Measurements from ENCODE around the gene SRGAP3. TPM values are rescaled to one million over a fixed set of nuclear protein-coding genes. Genes with fewer than 3 reads are reported as not detected.

SRGAP3 gene
- total RNA-seq, 1 experiment from 2014 or later, result 0.27 TPM

GRCh38 chr3:9032231-9032777 is 217.1 kb downstream of the SRGAP3 start:
- DNase-seq (ENCODE audit: extremely low read depth, low read depth), result no peak

- no peak for DNase-seq (ENCODE audit: extremely low read depth, low read depth)
These were observed 219.4 kb downstream of the SRGAP3 start for GRCh38 chr3:9030034-9030433.

DNA sequence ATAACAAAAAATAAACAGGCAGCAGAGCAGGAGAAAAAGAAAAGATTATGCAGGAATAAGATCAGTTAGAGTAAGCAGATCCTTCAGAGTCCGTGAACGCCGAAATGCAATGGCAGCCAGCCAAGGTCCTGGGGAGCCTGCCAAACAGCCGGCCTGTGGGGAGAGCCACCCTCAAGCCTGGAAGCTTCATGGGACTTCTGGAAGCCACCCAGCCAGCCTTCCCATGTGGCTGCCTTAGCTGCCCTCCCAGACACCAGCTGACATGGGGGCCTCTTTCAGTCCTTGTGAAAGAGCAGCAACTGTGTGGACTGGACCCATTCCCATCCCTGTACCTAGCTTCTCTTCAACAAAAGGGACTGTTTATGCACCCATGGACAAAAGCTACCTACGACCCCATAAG is 221.3 kb downstream of the SRGAP3 start:
- DNase-seq (ENCODE audit: extremely low read depth, low read depth), result no peak

DNA sequence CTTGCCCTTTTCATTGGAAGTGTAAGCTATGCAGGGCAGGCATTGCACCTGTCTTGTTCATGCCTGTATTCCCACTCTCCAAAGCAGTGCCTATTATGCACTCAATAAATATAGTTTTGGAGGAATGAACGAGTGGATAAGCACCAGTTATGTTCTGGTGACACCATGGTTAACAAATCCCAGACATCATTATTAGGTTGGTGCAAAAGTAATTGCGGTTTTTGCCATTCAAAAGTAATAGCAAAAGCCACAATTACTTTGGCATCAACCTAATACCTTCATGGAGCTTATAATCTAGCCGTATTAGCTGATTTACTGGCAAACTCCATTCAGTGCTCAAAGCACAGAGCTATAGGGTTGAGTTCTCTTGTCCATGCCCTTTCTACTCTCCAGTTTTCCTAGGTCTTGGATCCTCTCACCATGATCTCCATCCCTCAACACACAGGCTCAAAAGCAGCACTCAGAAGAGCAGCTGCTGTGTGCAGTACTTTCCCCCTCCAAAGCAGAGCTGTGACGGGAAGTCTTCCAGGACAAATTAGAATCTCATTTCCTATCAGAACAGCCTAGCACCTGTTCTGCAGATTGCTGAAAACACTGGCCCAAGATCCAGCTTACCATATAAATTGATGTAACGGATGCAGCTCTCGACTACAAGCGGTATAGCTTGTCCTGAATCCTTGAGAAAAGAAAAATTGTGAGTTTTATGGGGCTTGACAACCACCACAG is 223.0 kb downstream of the SRGAP3 start:
- DNase-seq (ENCODE audit: extremely low read depth, low read depth), result no peak

DNA sequence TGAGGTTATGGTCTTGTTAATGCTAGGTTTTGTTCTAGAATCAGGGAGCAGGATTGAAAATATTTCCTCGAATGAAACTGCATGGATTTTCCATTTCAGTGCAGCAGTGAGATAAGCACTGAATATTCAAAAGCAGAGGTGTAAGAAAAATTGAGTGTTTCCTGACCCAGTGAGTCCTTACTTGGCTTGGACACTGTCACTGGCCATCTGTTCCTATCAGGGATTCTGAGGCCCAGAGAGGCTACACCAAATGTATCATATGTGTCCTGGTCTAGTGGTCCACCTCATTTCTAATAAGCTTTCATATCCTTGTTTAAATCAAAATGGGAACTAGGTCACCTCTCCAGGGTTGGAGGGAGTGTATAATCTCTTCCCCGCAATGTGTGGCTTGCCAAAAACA is 225.1 kb downstream of the SRGAP3 start:
- no peak for DNase-seq (ENCODE audit: extremely low read depth, low read depth)

- no peak for DNase-seq (ENCODE audit: extremely low read depth, low read depth)
These were observed 226.2 kb downstream of the SRGAP3 start for GRCh38 chr3:9023226-9023590.

- DNase-seq (ENCODE audit: extremely low read depth, low read depth), result no peak
These were observed 226.9 kb downstream of the SRGAP3 start for GRCh38 chr3:9022305-9023225.

DNA sequence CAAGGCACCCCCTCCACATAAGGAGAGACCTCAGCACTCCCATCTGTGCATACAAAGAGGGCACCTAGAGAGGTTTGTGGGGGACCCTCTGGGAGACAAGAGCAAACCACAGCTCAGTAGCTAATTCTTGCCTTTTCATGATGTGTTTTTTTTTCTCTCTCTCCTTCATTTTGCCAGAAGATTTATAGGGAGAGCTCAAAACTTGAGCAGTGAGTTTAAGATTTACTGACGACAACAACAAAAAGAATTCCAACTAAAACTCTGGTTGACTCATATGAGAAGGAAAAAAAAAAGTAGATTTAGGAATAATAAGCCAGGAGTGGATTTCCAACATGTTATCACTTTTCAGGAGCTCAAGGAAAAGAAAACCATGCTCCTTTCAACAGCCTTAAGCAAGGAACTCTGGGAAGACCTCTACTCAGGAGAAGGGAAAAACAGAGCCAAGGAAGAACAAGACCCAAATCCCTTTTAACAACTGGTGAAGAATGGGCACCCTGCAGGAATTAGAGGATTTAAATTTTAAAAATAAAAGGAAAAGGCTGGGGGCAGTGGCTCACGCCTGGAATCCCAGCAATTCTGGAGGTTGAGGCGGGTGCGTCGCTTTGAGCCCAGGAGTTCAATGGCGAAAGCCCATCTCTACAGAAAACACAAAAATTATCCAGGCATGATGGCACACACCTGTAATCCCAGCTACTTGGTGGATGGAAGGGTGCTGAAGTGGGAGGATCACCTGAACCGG is 228.0 kb downstream of the SRGAP3 start:
- no peak for DNase-seq (ENCODE audit: extremely low read depth, low read depth)

- no peak for DNase-seq (ENCODE audit: extremely low read depth, low read depth)
These were observed 229.0 kb downstream of the SRGAP3 start for GRCh38 chr3:9020426-9020825.

DNA sequence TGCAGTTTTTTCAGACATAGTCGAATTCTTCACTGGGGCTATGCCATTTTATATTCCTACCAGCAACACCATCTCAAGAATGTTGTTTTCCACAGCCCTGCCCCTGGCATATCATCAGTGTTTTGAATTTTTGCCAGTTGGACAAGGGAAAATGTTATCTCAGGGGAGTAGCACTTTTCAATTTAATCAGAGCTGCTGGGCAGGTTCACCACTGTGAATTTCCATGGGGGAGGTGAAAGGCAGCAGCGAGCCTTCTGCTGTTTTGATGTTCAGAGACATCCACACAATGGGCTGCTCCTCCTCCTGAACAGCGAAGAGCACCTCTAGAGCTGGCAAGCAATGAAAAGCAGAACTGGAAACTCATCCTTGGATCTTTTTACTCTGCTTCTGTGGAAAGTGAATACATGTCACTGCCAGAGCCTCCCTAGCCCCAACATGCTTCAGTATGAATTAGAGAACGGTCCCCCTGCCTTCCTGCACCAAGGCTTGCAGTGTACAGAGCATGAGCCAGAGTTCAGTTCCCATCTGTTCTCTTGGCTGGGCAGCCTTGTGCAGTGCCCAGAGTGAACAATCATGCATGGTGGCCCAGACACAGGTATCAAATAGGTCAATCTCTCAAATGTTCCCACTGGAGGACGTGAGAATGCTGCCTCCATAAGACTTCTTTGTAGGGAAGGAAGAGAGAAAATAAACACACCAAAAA is 230.0 kb downstream of the SRGAP3 start:
- DNase-seq (ENCODE audit: extremely low read depth, low read depth), result no peak

GRCh38 chr3:9015250-9015649 is 234.2 kb downstream of the SRGAP3 start:
- no peak for DNase-seq (ENCODE audit: extremely low read depth, low read depth)

DNA sequence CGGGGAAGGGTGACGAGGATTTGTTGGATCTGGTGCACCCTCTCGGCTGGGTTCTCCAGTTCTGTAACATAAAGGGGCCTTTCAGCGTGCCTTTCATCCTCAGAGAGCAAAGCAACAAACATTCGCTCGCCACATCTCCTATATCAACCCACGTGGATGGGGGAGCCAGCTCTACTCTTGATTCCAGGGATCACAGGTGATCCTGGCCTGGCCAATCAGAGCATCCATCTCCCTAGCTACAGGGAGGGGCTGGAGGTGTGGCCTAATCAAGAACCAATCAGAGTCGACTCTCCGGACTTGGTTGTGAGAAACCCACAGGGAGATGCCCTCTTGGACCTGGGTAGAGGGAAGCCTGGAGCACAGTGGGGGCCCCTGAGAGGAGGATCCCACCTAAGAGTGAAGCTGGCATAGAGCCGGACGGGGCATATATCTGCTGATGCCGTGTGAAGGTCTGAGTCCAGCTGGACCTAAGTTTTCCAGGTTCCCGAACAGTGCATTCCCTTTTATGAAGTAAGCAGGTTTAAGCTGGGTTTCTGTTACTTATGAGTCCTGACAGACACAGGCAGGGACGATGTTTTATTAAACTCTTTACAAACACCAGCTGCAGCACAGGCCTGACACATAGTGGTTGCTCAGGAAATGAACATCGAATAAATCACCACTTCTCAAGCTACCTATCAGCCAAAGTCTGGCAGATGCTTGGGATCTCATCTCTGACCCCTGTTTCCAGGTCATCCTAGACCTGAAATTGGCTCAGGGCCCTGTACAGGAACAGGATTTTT is 235.5 kb downstream of the SRGAP3 start:
- DNase-seq (ENCODE audit: extremely low read depth, low read depth), result no peak

DNA sequence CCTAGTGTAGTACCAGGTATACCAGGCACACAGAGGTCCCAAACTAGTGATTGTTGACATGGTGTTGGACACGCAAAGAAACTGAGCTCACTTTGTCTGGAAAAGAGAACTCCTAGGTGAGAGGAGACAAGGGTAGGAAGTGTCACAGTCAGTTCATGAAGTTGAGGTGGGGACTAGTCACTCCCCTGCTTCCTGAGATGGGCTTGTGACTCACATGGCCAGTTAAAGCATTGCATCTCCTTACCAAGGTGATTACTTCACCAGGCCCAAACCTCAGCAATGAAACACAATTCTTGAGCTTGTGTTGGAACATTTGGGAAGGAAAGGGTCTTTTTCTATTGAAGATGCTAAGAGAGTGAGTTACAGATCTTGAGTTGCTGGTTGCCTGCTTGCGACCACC is 236.9 kb downstream of the SRGAP3 start:
- DNase-seq (ENCODE audit: extremely low read depth, low read depth), result no peak

DNA sequence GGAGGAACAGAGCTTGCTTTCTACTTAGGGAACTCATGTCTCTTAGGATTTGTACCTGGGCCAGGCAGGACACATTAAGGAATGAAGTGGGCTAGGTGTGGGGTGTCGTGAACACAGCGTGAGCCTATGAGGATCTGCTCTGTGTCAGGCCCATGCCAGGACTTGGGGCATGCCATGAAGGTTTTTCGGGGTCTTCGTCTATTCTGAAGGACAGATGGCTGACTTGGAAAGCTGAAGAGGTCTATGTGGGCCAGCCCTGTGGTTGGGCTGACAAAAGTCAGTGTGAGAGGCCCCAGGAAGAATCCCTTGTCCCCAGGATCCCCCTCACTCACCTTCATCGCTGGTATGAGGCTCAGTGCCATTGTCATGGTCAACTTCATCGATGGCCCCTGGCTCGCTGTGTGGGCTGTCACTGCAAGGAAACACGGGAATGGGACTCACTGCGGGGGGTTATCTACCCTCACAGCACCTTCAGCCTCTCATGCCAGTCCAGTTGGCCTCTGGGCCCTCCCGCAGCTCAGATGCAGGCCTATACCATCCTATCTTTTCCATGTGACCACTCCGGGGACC is 239.4 kb downstream of the SRGAP3 start:
- no peak for DNase-seq (ENCODE audit: extremely low read depth, low read depth)

DNA sequence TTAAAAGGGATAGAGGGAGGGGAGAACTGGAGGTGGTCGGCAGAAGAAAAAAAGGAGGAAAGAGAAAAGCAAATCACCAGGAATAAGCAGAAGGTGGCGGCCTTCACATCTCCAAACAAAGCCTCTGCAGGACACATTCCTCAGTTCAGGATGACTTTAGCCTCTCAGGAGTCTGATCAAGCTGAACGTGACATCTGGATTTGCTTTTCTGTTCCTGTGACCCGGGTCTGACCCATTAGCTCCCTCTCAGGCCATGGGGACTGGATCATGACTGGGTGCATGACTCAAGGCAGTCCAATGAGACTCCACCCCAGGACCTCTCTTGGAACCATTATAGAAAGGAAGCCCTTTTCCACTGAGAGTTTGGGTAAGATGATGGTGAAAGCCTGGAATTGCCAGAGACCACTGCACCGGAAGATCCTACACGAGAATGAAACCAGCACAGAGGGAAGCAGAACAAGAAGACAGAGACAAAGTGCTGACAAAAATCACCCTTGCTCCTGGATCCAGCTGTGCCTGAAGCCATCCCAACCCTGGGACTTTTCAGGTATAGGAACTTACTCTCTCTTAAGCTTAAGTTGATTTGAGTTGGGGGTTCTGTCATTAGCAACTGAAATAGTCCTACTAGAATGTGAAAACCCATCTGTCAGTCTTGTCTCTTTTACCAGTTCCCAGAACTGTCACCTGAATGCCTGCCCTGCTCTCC is 240.7 kb downstream of the SRGAP3 start:
- no peak for DNase-seq (ENCODE audit: extremely low read depth, low read depth)

DNA sequence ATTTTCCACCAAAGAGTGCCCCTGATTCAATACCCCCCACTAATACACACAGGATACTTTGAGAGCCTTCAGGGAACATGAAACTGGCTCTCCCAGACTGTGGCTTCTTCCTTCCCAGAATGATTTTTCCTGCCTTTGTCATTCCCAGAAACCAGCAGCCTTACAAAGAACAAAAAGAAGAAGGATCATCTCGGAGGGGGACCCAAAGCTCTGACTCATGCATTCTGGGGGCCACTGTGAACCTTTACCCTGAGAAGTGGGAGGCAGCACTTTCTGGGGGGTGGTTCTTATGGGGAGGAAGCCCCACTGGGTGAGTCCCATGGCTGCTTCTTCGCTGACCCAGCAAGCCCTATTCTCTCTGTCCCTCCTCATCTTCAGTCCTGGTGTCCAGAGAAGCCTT is 241.5 kb downstream of the SRGAP3 start:
- no peak for DNase-seq (ENCODE audit: extremely low read depth, low read depth)

- no peak for DNase-seq (ENCODE audit: extremely low read depth, low read depth)
These were observed 242.2 kb downstream of the SRGAP3 start for GRCh38 chr3:9007213-9007612.

DNA sequence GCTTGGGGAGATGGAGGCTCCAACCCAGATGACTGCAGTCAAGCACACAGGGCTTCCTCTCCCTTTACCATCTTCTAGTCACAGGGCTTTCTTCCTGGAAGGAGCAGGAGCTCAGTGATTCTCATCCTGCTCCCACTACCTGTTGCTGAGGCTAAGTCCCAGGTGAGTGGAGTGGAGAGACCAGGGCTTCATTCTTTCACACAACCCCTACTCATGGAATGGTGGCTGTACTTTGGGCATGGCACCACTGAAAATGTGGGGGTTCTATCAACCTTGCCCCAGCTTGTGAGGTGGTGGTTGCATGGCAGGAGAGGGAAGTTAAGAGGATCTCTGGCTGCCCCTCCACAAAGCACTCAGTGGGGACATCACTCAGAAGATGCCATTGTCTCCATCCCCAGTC is 249.4 kb downstream of the SRGAP3 start:
- no peak for DNase-seq (ENCODE audit: extremely low read depth, low read depth)

DNA sequence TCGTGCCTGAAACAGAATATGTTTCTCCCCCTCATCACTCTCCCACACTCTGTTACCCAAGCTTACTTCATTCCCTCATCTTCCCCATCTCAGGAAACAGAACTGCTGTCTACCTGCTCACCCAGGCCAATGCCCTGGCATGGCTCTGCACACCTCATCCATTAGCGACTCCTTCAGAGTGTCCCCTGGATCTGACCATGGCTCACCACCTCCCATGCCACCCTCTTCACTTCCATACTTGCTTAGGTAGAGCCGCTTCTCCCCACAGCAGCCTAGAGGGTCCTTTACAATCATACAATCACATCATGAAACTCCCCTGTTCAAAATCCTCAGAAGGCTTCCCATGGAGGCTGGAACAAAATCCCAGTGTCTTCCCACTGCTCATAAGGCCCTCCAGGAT is 252.3 kb downstream of the SRGAP3 start:
- DNase-seq (ENCODE audit: extremely low read depth, low read depth), result no peak
